Keratinocyte (primary cell): ENCODE data around the gene HSF4. TPM values are rescaled to one million over a fixed set of nuclear protein-coding genes. Genes with fewer than 3 reads are reported as not detected.

ENCODE experiments used
- DNase-seq: peaks from one replicate; pipeline ENCODE4 v3.0.0-alpha.2; 2011; ENCODE audit warnings: low read depth, missing footprints, low spot score
- FAIRE-seq: peaks from 2 replicates; lab custom pipeline; 2011; peaks lifted over from hg19 to GRCh38; lab: Jason Lieb, UNC
- H2AFZ ChIP-seq: 2 replicates; pipeline ENCODE4 v1.6.0; 2012; ENCODE audit warnings: low read length, control low read depth, inconsistent platforms; ENCODE audit not compliant: control insufficient read depth
- H3K27ac ChIP-seq: 2 replicates; pipeline ENCODE4 v1.5.1; 2011; ENCODE audit warnings: low read length; ENCODE audit not compliant: control insufficient read depth, insufficient read depth
- H3K27me3 ChIP-seq: 3 replicates; pipeline ENCODE4 v1.6.0; 2011; ENCODE audit warnings: low read length; ENCODE audit not compliant: control insufficient read depth, insufficient read depth; ENCODE audit errors: extremely low read depth
- H3K36me3 ChIP-seq, 2 experiments: 2 replicates in 1 of 2; 3 replicates in 1 of 2; pipeline ENCODE4 v1.5.1; 2011; ENCODE audit warnings: low read length in 2 of 2, mild to moderate bottlenecking in 1 of 2; ENCODE audit not compliant: control insufficient read depth in 2 of 2, insufficient read depth in 2 of 2; ENCODE audit errors: extremely low read depth in 1 of 2
- H3K4me1 ChIP-seq: 3 replicates; pipeline ENCODE4 v1.5.1; 2011; ENCODE audit warnings: low read length; ENCODE audit not compliant: control insufficient read depth, insufficient read depth; ENCODE audit errors: extremely low read depth
- H3K4me2 ChIP-seq: 3 replicates; pipeline ENCODE4 v1.6.0; 2011; ENCODE audit warnings: low read depth, low read length; ENCODE audit not compliant: control insufficient read depth, insufficient read depth; ENCODE audit errors: extremely low read depth
- H3K4me3 ChIP-seq, 3 experiments: fragments of 200-600 bp in 1 of 3; sonication (generic) in 1 of 3; 2 replicates in 2 of 3; 3 replicates in 1 of 3; pipeline ENCODE4 v1.5.1; 2011 to 2016; ENCODE audit warnings: low read length in 3 of 3, mild to moderate bottlenecking in 3 of 3, control low read depth in 2 of 3, inconsistent platforms in 1 of 3, low read depth in 1 of 3, mixed read lengths in 1 of 3, mixed run types in 1 of 3, moderate library complexity in 1 of 3; ENCODE audit not compliant: control insufficient read depth in 2 of 3, insufficient read depth in 2 of 3; ENCODE audit errors: extremely low read depth in 1 of 3
- H3K79me2 ChIP-seq: 2 replicates; pipeline ENCODE4 v1.6.0; 2012; ENCODE audit warnings: low read length; ENCODE audit not compliant: control insufficient read depth, insufficient read depth
- H3K9ac ChIP-seq: 3 replicates; pipeline ENCODE4 v1.6.0; 2011; ENCODE audit warnings: low read length; ENCODE audit not compliant: control insufficient read depth, insufficient read depth; ENCODE audit errors: extremely low read depth
- H3K9me1 ChIP-seq: 3 replicates; pipeline ENCODE4 v1.6.0; 2011; ENCODE audit warnings: low read length; ENCODE audit not compliant: control insufficient read depth, insufficient read depth; ENCODE audit errors: extremely low read depth
- H3K9me3 ChIP-seq: 2 replicates; pipeline ENCODE4 v1.5.1; 2012; ENCODE audit warnings: low read depth, low read length; ENCODE audit not compliant: control insufficient read depth
- H4K20me1 ChIP-seq: 3 replicates; pipeline ENCODE4 v1.6.0; 2011; ENCODE audit warnings: low read length; ENCODE audit not compliant: control insufficient read depth, insufficient read depth; ENCODE audit errors: extremely low read depth
- CTCF ChIP-seq, 3 experiments: IDR thresholded peaks in 1 of 3; conservative IDR thresholded peaks in 1 of 3; optimal IDR thresholded peaks in 1 of 3; 2 replicates in 2 of 3; 3 replicates in 1 of 3; pipeline versions ENCODE3 to v1.5.1; 2011; ENCODE audit warnings: low read length in 3 of 3, mild to moderate bottlenecking in 3 of 3, moderate library complexity in 2 of 3, control low read depth in 1 of 3, inconsistent platforms in 1 of 3; ENCODE audit not compliant: insufficient read depth in 2 of 3; ENCODE audit errors: extremely low read depth in 1 of 3
- EZH2 ChIP-seq: IDR thresholded peaks from one replicate; pipeline ENCODE4 v1.6.1; 2012; ENCODE audit warnings: inconsistent platforms, mild to moderate bottlenecking, low read length, moderate library complexity
- dilution Hi-C: fragments of 300-500 bp; cut with MboI; formaldehyde crosslinking; loops from one replicate; pipeline ENCODE4 v1.7.0; 2020; ENCODE audit warnings: low sequenced_read_pairs; ENCODE audit not compliant: extremely low pct_ligation_motif_present
- polyA plus RNA-seq, 5 experiments: library from polyadenylated mRNA; depleted of rRNA in 3 of 5; stranded (reverse) in 3 of 5; stranded (forward) in 1 of 5; unstranded in 1 of 5; fragments of >200 nt; gene quantifications; 1 replicate in 1 of 5; 2 replicates in 3 of 5; 3 replicates in 1 of 5; pipeline versions ENCODE4 v1.2.1 to v1.2.3, GENCODE V29; 2011 to 2012; ENCODE audit warnings: missing spikeins in 2 of 5, low read depth in 1 of 5, low replicate concordance in 1 of 5

The HSF4 gene
- polyA plus RNA-seq, 1 donor (not counting 4 experiments of a cell fraction or from before 2014, with no cell fraction given): 4.3 TPM

GRCh38 chr16:67202426-67202825 lies 37.9 kb downstream of the HSF4 start:
- Histone ChIP-seq H3K4me2 (no peak overlapping the region), H3K9me1 (peaks cover 6% of the 10 kb centered on the region), H3K9ac (no peak overlapping the region), H3K9me3 (no peaks in the 10 kb centered on the region), H3K4me3 (no peak overlapping the region), H4K20me1 (no peaks in the 10 kb centered on the region), H3K79me2 (peaks cover 9% of the 10 kb centered on the region), H2AFZ (no peak overlapping the region), H3K27me3 (no peaks in the 10 kb centered on the region), H3K36me3 (peaks cover 11 to 26% of the 10 kb centered on the region in 2 experiments), H3K4me1 (peaks cover 33% of the 10 kb centered on the region), H3K27ac (no peak overlapping the region)
- dilution Hi-C loops: no loop called here
- FAIRE-seq: no peak
- no peak for DNase-seq
- TF ChIP-seq CTCF (optimal IDR thresholded peaks at IDR 0.05 in 1 of 3, IDR thresholded peaks at IDR 0.05 in 1 of 3, conservative IDR thresholded peaks at IDR 0.05 in 1 of 3; ENCODE audit: extremely low read depth in 1 of 3, insufficient read depth in 2 of 3, low read length in 3 of 3) (no peak), EZH2 (no peak)

GRCh38 chr16:67202956-67203493 lies 38.5 kb downstream of the HSF4 start:
- Histone ChIP-seq H3K9ac (no peak overlapping the region), H3K4me3 (no peak overlapping the region), H3K4me1 (peaks cover 36% of the 10 kb centered on the region), H3K4me2 (no peak overlapping the region), H3K9me3 (no peaks in the 10 kb centered on the region), H3K9me1 (peaks cover 6% of the 10 kb centered on the region), H2AFZ (no peak overlapping the region), H3K27ac (no peak overlapping the region), H3K36me3 (peaks cover 5 to 26% of the 10 kb centered on the region in 2 experiments), H3K27me3 (no peaks in the 10 kb centered on the region), H3K79me2 (peaks cover 9% of the 10 kb centered on the region), H4K20me1 (no peaks in the 10 kb centered on the region)
- TF ChIP-seq EZH2 (no peak), CTCF (optimal IDR thresholded peaks at IDR 0.05 in 1 of 3, IDR thresholded peaks at IDR 0.05 in 1 of 3, conservative IDR thresholded peaks at IDR 0.05 in 1 of 3; ENCODE audit: extremely low read depth in 1 of 3, insufficient read depth in 2 of 3, low read length in 3 of 3) (no peak)
- DNase-seq: no peak
- no peak for FAIRE-seq
- dilution Hi-C loops: no loop called here
